HFF-Myc (cell line): Measurements from ENCODE around the gene ATP5ME.

Source experiments
- DNase-seq: peaks from one replicate; pipeline ENCODE4 v3.0.0-alpha.2; 2011; ENCODE audit warnings: low read depth; ENCODE audit errors: extremely low read depth
- H3K4me3 ChIP-seq: replicated peaks from 2 replicates; pipeline ENCODE4 v1.5.1; 2011; ENCODE audit warnings: low read depth, mild to moderate bottlenecking, control low read depth, low read length
- TF ChIP-seq, protein P1 (sequence below): IDR thresholded peaks from 2 replicates; pipeline ENCODE4 v1.5.1; 2012; ENCODE audit warnings: mild to moderate bottlenecking, low read depth, low read length, control low read depth; ENCODE audit errors: missing control alignments

ATP5ME gene

DNA sequence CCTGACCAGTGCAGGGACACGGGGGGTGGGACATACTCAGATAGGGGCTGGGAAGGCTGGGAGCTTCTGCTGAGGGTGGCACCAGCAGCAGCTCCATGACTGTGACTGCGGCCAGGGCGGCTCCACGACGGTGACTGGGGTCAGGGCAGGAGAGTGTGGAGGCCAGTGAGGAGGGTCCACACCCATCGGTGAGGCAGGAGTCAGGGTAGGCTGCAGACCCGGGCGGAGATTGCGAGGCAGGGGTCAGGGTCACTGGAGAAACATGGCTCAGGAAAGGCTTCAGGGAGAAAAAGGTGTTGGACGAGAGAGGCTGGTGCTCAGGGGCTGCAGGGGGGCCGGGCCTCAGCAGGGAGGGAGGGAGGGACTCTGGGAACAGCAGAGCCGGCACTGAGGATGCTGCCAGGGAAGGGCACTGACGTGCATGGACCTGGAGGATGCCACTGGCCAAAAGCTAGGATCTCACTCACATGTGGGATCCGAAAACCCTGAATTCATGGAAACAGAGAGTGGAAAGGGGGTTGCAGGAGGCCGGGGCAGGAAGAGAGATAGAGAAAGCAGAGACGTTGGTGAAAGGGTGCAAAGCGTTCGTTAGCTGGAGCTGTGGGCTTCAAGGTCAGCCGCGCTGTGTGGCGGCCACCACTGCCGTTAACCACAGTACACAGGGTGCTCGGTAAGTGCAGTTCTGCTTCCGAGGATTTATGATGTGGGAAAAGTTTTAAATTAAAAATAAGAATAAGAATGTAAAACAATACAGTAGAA, 22.0 kb downstream of the ATP5ME start:
- TF ChIP-seq, protein P1, sequence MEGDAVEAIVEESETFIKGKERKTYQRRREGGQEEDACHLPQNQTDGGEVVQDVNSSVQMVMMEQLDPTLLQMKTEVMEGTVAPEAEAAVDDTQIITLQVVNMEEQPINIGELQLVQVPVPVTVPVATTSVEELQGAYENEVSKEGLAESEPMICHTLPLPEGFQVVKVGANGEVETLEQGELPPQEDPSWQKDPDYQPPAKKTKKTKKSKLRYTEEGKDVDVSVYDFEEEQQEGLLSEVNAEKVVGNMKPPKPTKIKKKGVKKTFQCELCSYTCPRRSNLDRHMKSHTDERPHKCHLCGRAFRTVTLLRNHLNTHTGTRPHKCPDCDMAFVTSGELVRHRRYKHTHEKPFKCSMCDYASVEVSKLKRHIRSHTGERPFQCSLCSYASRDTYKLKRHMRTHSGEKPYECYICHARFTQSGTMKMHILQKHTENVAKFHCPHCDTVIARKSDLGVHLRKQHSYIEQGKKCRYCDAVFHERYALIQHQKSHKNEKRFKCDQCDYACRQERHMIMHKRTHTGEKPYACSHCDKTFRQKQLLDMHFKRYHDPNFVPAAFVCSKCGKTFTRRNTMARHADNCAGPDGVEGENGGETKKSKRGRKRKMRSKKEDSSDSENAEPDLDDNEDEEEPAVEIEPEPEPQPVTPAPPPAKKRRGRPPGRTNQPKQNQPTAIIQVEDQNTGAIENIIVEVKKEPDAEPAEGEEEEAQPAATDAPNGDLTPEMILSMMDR: no peak
- no peak overlapping the region for H3K4me3 ChIP-seq
- no peak for DNase-seq

DNA sequence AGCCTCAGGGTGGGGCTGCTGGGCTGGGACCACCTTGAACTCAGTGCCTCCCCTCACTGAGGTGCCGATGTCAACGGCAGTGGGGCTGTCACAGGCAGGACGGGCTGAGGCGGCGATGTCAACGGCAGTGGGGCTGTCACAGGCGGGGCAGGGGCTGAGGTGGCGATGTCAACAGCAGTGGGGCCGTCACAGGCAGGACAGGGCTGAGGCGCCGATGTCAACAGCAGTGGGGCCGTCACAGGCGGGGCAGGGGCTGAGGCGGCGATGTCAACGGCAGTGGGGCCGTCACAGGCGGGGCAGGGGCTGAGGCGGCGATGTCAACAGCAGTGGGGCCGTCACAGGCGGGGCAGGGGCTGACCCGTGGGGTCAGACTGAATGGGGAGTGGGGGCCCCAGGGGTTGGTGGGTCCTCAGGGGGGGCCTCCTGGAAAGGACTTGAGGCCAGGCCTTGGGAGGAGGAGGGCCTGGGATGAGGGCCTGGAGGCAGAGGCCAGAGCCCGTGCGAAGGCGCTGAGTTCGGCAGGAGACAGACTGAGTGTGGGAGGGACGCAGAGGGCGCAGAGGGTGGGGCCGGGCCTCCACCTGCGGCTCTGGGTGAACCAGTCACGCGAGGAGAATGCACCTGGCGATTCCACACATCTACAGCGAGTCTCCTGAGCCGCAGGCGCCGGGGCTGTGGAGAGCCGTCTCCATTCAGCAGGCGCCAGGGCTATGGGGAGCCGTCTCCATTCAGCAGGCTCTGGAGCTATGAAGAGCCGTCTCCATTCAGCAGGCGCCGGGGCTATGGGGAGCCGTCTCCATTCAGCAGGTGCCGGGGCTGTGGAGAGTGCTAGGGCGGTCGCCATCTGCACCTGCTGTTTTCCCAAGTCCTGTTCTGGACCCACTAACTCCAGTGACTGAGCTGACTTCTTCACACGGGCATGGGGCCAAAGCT, 22.9 kb downstream of the ATP5ME start:
- DNase-seq: no peak
- TF ChIP-seq, protein P1: no peak

DNA sequence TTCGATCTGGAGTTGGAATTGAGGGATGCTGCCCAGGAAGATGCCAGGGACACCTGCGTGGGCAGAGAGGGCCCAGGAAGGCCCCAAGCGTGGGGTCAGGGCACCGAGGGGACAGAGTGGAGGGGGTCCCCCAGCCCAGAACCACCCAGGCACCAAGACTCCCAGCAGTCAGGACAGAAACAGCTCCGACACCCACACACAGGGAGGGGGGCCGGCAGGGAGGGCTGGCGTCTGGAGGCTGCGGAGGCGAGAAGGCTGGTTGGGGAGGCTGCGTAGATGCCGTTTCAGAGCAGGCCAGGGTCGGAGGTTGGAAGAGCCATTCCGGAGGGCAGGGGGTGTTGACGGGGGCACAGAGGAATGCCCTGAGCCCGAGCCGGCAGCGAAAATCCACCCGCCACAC, 23.6 kb downstream of the ATP5ME start:
- TF ChIP-seq, protein P1: no peak
- DNase-seq: no peak

More for the DNA sequence above, 22.9 kb downstream of the ATP5ME start:
- no peak overlapping the region for H3K4me3 ChIP-seq

DNA sequence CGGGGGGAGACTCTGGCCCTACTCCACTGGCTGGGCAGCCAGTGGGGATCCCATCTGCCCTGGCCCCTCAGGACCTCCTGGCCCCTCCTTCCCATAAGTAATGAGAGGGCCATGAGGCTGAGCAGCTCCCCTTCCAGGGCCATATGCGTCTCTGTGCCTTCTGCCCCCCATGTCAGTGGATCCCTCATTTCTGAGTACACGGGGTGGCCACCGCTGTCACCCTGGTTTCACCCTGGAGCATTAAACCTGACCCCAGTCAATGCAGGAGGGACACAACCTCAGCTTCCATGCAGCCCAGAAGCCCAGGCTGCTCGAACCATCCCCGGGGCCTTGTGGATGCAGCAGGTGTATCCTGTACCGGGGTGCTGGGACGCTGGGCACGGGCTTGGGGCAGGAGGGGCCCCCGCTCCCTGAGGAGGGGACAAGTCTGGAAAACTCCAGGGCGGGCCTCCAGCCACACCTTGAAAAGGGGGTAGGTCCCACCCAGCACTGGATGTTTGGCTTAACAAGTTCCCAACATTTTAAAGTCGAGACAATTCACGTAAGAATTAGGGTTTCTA, 24.2 kb downstream of the ATP5ME start:
- H3K4me3 ChIP-seq: no peak overlapping the region

More for the DNA sequence above, 23.6 kb downstream of the ATP5ME start:
- no peak overlapping the region for H3K4me3 ChIP-seq

DNA sequence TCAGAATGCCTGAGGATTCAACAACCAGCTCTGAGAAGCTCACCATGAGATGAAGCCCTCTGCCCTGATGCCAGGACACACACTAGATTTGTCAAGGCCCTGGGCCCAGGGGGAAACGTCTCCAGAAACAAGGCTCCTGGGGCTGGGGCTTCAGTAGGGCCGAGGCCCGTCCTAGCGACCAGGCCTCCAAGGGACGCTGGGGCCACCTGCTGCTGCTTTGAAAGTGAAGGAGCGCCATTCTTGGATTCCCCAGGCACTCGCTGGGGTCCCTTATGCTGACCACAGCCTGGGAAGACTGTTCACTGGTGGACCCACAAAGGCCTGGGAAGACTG, 24.8 kb downstream of the ATP5ME start:
- TF ChIP-seq, protein P1: no peak
- no peak for DNase-seq
- no peak overlapping the region for H3K4me3 ChIP-seq

More for the DNA sequence above, 24.2 kb downstream of the ATP5ME start:
- DNase-seq: no peak
- TF ChIP-seq, protein P1: no peak

DNA sequence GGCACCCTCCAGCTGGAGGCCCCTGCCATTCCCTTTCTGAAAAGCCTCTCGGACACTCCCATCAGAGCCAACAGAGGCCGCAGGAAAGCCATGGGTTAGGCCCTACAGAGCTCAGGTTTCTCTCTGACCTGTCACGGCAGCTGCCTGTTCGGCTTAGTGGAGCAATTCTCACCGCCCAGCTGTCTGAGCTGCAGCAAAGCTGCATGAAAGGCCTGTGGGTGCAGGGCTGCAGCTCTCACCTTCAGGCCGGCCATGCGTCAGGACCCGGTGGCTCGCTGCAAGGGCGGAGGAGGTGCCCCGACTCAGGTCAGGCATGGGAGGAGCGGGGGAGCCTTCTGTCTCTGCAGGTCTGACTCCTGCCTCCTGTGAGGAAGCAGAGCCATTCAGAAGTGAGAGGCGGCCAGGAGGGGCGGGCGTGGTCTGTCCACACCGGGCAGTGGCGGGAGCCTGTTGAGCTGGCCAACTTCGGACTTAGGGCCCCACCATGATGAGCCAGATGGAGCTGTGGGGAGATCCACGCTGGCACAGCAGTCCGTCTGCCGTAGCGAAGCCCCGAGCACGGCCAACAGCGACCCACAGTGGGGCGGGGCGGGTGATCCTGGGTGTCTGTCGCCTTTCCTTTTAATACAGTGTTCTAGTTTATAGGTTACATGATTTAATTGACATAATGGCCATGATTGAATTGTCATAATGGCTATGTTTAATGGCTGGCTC, 25.3 kb downstream of the ATP5ME start:
- no peak for DNase-seq
- H3K4me3 ChIP-seq: no peak overlapping the region
- TF ChIP-seq, protein P1: no peak
